T-helper 1 cell treated with Interleukin-12 subunit alpha and Interleukin-12 subunit beta and Interleukin-4 antibody, amounts not matched to agents 30 ng/mL and 1 ng/mL, for 36 hours (primary cell): ENCODE results near the gene ZNF764. TPM values are rescaled to one million over a fixed set of nuclear protein-coding genes. Genes with fewer than 3 reads are reported as not detected.
"Not testable (repeated sequence)": the region's sequence is repeated elsewhere in the genome, so short reads cannot be mapped to it uniquely, and the experiment has no call there.

Experiments used
- intact Hi-C: fragments of 100-400 bp; cut with micrococcal nuclease; formaldehyde crosslinking; loops from one replicate; pipeline ENCODE4 v1.15.1; 2024
- total RNA-seq: library from RNA; stranded (reverse); gene quantifications from 2 replicates; pipeline ENCODE4 v1.2.3, GENCODE V29; 2022

Gene ZNF764
- total RNA-seq, 1 donor from 2014 or later = 22.5 TPM

DNA sequence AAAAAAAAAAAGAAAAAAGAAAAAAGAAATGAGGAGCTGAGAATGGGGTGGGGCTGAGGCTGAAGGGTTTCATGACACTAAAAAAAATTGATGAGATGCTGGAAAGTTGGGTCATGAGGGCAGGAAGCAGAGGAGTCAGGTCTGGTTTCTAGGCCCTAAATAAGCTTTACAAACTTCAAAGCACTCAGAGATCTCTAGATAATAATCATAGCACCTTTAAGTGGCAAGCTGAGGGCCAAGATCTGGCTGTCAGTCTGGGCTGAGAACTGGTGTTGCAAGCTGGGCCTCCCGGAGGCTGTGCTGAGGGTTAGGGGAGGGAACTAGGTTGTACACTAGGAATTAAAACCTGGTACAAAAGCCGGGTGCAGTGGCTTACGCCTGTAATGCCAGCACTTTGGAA is 6.4 kb downstream of the ZNF764 start:
- intact Hi-C loops = loop anchor here (1.0 kb wide), 2 partner anchors 16 to 34 kb away; partner anchors contain the start of gene ZNF785

DNA sequence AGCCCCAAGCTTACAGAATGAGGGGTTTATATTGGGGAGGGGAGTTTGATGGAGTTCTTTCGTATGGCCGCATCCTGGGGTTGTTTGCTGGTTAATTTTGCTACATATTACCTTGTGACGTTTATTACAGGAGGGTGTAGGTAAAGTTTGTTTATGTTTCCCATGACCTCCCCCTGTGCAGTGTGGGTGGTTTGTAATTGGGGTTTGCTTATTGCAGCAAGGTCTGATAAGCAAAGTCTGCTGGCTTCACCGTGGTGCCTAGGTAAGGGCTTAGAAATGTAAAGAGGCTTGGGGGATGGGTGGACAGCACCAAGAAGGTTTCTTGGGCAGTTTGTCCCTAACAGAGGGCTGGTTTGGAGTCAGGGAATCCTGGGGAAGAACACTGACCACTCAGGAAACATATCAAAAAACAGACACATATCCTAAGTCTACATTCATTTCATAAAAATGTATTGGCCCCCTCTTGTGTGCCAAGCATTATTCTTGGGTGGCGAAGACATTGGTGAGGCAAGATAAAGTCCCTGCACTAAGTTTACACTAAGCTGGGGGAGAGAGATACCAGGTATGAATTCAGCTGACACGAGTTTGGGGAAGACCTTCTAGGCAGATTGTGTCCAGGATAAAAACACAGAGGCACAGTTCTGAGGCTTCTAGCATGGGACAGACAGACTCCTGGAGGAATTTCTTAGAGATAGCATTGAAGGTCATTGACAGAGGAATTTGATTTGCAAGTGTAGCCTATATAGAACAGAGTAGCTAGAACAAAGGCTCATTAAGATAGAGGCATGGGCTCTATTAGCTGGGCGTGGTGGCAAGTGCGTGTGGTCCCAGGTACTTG is 9.5 kb downstream of the ZNF764 start:
- intact Hi-C loops = no loop called here

DNA sequence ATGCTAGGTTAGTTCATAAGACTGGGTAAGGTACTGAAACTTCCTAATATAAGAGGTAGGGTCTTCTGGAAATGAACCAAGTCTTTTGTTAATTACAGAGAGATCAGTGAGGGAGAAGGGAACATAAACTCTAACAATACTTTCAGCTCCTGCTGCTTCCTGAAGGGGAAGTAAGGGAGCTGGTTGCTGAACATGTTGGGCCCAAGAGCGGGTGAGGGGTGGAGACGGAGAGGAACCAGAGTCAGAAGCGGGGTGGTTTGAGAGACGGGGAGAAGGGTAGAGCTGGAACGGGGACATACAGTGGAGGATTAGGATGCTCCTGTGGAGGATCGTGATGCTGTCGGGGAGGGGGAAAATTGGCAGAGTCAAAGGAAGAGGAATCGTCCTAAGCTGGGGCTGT is 12.1 kb downstream of the ZNF764 start:
- intact Hi-C loops = no loop called here

DNA sequence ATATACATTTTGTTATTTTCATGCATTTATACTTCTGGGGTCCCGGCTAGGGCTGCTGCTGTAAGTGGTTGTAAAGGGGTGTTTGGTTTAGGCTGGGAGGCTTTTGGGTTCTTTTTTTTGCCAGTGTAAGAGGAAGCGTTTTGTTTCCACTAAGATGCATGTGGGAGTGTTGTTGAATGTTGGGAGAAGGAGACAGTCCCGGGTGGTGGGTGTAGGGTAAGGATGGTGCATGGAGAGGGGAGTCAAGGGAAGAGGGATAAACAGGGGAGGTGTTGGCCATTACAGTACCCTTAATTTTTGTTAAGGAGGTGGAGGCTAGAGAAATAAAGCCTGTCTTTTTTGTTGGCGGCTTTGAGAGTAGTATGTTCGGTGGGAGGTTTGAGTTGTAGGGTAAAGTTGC is 15.1 kb downstream of the ZNF764 start:
- intact Hi-C loops = no loop called here

DNA sequence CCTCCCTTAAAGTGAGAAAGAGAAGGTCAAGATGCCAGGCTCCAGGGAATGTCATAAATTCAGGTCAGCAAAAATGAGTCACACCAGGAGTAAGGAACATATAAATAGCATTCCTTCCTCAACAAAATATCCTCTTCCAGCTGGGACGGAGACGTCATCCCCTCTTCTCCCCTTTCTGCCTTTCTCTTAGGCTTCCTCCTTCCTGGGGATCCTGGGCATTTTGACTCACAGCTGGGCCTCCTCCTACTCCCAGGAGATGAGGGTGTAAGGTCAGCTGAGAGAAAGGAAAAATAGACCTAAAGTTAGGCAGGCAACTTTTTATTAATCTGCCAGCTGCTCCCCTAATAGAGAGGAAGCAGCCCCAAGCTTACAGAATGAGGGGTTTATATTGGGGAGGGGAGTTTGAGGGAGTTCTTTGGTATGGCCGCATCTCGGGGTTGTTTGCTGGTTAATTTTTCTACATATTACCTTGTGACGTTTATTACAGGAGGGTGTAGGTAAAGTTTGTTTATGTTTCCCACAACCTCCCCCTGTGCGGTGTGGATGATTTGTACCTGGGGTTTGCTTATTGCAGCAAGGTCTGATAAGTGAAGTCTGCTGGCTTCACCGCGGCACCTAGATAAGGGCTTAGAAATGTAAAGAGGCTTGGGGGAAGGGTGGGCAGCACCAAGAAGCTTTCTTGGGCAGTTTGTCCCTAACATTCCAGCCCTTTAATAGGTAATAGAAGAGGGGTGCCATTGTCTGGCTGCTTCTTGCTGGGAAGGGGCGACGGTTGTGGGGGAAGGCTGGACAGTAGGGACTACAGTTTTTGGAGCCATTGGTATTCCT is 16.5 kb downstream of the ZNF764 start:
- intact Hi-C loops = no loop called here

GRCh38 chr16:30540916-30541464 is 17.2 kb downstream of the ZNF764 start:
- intact Hi-C loops = not testable (repeated sequence)

DNA sequence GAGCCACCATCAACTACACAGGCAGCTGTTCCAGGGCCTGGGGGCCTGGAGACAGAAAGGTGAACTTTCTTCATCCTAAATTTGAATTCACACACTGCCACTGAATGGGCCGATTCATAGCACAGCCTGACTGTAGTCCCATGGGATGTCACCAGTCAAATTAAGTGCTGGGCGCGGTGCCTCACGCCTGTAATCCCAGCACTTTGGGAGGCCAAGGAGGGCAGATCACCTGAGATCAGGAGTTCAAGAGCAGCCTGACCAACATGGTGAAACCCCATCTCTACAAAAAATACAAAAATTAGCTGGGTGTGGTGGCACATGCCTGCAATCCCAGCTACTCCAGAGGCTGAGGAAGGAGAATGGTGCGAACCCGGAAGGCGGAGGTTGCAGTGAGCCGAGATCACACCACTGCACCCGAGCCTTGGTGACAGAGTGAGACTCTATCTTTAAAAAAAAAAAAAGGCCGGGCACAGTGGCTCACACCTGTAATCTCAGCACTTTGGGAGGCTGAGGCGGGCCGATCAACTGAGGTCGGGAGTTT is 18.1 kb downstream of the ZNF764 start:
- intact Hi-C loops = not testable (repeated sequence)

DNA sequence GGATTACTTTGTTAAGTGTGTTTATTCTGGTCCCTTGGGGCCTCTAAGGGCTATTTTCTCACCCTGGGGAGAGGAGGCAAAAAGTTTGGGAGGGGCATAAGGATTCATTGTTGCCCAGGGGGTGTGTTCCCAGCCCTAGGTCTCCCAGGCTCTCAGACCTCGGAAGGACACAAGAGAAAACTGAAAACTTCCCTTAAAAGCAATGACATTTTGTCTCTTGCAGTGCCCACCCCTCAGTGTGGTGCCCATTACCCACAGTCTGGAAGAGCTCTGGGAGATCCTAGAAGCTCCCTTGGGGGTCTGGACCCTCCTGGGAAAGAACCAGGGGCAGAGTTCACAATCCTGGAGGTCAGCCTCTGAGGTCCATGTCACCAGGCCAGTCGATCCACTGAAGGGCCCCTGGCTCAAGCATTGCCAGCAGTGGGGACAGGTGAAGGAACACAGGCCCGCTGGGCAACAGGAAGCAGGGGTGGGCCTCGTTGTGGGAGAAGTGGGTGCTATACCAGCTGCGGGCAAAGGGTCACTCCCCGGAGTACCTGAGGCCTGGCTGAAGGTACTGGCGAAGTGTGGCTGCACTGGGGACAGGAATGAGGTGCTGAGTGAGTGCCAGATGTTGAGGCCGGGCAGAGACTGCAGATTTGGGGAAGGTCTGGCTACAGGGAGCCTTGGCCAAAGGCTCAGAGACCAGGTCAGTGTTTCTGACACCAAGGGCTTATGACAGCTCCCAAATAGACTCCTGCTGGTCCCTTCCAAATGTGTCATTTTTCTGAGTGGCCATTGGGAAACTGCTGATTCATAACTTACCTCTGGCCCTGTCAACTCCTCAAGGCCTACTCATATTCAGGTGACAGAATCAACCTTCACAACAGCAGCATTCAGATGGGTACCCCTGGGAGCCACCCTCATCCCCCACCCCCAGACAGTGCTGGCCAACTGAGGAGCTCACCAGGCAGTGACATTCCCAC is 18.9 kb downstream of the ZNF764 start:
- intact Hi-C loops = no loop called here

- intact Hi-C loops = not testable (repeated sequence)
Measured at GRCh38 chr16:30536391-30537024, 21.7 kb downstream of the ZNF764 start.

DNA sequence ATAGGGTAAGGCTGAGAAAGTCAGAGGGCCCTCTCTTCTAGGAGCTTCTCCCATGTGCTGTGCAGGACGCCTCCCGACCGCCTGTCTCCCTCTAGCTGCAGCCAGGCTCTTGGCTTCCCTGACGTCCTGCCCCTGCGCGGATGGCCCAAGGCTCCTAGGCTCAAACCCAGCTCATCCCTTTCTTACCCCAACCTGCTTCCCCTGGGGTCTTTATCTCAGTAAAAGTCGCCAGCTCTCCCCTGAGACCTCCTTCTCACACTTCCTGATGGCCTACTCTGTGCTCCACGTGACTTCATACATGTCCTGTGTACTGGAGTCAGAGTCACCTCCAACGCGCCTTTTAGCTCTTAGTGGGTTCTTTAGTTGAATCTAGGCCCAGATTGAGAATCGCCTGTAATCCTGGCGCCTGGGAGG is 22.4 kb downstream of the ZNF764 start:
- intact Hi-C loops = loop anchor here (1.0 to 2.0 kb wide), 10 partner anchors 8 to 163 kb away; partner anchors contain the start of genes DCTPP1, ITGAL, SRCAP and ZNF764

- intact Hi-C loops = loop anchor here (1.0 to 2.0 kb wide), 10 partner anchors 8 to 164 kb away; partner anchors contain the start of genes DCTPP1, ITGAL, SRCAP and ZNF764
Measured at GRCh38 chr16:30535106-30535776, 22.9 kb downstream of the ZNF764 start.

GRCh38 chr16:30534368-30535105 is 23.6 kb downstream of the ZNF764 start, which contains the start of gene ZNF747:
TSS of gene ZNF747 (minus strand) at chr16:30534858. CDS start at chr16:30534679, 179 bp downstream.
- intact Hi-C loops = loop anchor here (1.0 to 2.0 kb wide), 12 partner anchors 7 to 214 kb away; partner anchors contain the start of genes DCTPP1, FBRS, ITGAL and PHKG2

GRCh38 chr16:30533748-30534367 is 24.3 kb downstream of the ZNF764 start:
- intact Hi-C loops = loop anchor here (1.0 to 2.0 kb wide), 3 partner anchors 124 to 214 kb away; partner anchors contain the start of genes FBRS, PHKG2 and SRCAP

DNA sequence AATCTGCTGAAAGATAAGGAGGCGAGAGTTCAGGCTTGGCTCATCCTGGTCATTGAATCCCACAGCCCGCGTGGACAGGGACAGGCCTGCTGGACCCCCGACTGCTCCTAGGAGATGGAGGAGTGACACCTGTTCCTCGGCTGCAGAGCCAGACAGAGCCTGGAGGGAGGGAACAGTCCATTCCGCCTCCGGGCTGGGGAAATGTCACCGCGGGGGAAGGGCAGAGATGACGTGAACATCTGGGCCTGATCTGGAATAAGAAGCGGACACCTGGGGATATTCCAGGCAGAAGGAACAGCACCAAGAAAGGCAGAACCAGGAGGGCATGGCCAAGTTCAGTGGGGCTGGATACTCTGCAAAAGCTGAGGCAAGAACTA is 25.0 kb downstream of the ZNF764 start:
- intact Hi-C loops = no loop called here

GRCh38 chr16:30532285-30533145 is 25.7 kb downstream of the ZNF764 start:
- intact Hi-C loops = no loop called here

GRCh38 chr16:30530163-30531037 is 27.8 kb downstream of the ZNF764 start:
- intact Hi-C loops = no loop called here
